ENCODE data around the gene KATNB1.
"Not testable (repeated sequence)": the region's sequence is repeated elsewhere in the genome, so short reads cannot be mapped to it uniquely, and the experiment has no call there.

KATNB1 gene

DNA sequence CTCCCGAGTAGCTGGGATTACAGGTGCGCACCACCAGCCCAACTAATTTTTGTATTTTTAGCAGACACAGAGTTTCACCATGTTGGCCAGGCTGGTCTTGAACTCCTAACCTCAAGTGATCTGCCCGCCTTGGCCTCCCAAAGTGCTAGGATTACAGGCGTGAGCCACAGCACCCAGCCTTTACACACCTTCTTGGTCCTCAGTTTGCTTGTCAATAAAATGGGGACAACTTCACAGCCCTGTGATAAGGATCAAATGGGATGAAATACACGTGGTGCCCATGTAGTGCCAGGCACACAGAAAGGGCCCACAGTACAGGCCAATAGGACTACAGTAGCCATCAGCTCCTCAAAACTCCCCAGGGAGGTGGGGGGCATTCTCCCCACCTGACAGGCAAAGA, 60.4 kb downstream of the KATNB1 start:
- not testable (repeated sequence) for DNase-seq (ENCODE audit: low spot score)

DNA sequence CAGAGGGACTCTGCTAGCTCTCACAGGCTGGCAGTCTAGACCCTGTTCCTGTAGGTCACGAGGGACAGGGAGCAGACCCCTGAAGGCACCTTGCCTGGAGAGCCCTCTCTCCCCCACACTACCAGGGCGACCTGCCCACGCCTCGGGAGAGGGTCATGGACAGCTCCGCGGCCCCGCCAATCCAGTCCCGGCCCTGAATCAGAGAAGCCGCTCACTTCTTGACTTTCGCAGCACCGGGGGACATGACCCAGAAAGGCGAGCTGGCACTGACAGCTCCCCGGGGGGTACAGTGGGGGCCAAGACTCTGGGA, 61.6 kb downstream of the KATNB1 start:
- no peak for DNase-seq (ENCODE audit: low spot score)

GRCh38 chr16:57797526-57798266, 62.1 kb downstream of the KATNB1 start:
- peak; percentile 81 for DNase-seq (ENCODE audit: low spot score)

DNA sequence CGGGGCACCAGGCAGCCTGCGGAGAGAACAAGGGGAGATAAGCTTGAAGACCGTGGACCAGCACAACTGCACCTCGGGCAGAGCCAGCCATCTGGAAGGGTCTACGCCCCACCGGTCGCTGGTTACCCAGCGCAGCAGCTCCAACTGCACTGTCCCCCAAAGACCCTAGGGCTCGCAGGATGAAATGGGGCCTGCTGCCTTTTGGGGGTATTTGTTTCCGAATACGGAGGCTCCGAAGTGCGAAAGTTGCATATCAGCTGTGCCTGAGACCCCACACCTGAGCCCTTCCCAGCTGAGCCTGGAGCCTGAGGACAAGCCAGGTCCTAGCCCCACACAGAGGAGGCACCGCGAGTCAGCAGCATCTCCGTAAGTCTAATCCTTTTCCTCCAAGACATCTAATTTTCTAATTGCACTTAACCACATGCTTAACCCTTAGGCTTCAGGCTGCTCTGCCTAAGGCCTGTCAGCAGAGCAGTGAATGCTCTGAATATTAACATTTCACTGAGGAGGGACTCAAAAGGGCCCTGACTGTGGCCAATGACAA, 62.8 kb downstream of the KATNB1 start:
- no peak for DNase-seq (ENCODE audit: low spot score)

GRCh38 chr16:57798953-57799599, 63.5 kb downstream of the KATNB1 start:
- DNase-seq (ENCODE audit: low spot score): no peak

DNA sequence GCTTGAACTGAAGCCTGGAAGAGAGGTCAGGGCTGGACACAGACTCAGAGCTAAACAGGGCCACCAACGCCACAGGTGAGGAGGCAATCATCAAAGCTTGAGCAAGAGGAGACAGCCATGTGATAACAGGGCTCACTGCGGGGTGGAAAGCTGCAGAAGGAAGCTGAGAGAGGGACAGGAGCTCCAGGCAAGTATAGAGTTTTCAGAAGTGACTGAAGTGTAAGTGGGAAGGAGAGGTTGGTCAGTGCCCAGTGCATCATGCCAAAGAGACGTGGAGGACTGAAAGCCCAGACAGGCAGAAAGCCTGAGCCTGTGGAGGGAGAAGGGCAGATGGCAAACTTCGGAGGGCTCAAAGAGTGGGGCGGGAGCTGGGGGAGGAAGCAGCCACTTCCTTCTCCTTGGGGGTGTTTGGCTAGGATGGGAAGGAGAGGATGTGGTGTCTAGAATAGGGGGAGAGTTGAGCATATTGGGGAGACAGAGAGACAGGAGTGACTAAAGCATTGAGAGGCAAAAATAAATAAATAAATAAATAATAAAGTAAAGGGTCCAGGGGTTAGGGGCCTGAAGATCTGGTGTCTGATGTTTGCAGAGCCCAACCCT, 64.1 kb downstream of the KATNB1 start:
- DNase-seq (ENCODE audit: low spot score): no peak

DNA sequence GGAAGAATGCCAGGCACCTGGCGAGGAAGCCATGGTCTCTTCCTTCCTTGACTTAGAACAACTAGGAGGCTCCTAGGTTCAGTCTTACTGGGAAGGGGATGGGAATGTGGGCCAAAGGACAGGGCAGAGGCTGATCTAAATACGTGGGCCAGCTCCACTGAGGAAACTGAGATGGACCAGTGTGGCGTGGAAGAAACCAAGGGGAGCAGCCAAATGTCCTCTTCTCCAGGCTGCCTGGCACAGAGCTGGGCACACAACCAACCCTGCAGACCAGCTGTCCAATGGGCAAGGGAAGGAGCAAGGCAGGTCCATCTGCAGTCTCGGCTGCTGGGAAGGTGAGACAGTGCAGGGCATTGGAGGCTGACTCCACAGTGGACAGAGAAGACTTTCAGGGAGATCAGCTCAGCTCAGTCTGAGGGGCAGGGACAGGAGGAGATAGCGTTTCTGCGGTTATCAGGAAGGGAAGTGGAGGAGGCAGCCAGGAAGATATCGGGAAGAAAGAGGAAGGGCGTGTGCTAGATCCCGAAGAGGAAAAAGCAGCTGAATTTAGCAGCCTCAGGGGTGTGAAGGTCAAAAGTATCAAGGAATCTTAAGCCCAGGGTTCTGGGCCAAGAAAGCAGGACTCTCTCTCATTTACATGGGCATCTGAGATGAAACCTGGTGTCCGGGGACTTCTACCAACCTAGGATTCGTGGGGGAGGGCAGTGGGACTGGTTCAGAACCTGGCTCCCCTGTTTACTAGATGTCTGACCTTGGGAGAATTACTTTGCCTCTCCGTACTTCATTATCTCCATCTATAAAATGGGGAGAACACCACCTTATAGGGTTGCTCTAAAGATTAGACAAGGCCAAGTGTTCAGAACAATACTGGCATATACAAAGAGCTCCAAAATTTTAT, 64.9 kb downstream of the KATNB1 start:
- no peak for DNase-seq (ENCODE audit: low spot score)

DNA sequence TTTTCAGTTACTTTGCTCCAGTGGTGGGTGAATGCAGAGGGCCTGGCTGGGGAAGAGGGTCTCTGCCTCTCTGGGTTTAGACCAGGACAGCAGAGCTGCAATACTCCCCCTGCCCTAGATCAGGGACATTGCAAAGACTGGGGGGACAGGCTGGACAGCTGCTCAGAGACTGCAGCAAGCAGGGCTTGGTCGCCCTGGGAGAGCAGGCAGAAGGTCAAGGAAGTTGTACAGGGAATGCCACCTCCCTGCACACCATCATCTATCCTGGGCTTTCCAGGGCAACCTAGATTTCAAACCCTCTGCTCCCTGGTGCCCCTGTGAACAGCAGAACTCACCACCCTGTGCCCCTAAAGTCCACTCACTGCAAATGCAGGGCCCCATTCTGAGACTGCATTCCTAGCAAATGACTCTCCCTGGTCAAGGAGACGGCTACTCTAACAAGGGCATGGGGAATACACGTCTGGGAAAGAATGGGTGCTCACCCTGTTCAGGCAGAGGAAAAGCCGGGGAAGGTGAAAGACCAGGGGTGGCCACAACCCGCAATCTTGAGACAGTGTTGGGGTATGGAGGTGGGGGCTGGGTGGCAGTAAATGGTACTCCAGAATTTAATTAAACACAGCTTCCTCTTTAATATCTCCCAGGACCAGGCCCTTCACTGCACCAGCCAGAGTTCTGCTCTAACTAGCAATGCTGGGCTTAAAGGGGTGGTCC, 65.7 kb downstream of the KATNB1 start:
- no peak for DNase-seq (ENCODE audit: low spot score)

GRCh38 chr16:57801809-57802340, 66.3 kb downstream of the KATNB1 start:
- DNase-seq (ENCODE audit: low spot score): no peak

DNA sequence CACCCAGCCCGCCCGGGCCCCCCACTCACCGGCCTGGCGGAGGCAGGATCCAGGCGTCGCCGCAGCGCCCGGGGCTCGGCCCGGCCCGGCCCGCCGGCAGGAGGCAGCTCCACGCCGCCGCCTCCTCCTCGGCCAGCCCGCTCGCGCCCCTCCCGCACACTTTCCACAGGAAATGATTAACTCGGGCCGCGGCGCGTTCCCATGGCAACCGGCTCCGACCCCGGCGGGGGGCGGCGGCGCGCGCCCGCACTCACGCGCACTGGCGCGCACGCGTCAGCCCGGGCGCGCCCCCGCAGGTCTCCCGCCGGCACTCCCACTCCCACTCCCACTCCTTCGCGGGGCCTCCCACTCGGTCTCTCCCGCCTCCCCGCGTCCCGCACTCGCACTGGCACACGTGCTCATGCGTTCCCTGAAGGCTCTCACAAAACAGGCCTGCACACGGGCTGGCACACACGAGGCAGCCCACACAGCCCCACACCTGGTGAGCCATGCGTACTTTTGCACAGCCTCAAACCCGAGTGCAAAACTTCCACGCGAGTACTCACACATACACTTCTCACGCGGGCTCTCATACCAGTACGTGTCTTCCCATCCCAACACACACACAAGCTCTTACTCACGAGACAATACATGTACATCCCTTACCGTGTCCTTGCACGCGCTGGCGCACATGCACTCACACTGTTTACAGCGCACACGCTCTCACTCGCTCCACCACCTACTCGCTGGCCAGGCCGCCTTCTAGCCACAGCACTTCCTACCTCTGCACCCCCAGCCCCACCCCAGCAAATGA, 67.0 kb downstream of the KATNB1 start, which contains the start of gene KIFC3:
Gene KIFC3 (minus strand): TSS at position 151 of the 793 bp plus-strand sequence. CDS start 4,248 bp downstream, outside the sequence.
- peak; percentile 65 for DNase-seq (ENCODE audit: low spot score)

DNA sequence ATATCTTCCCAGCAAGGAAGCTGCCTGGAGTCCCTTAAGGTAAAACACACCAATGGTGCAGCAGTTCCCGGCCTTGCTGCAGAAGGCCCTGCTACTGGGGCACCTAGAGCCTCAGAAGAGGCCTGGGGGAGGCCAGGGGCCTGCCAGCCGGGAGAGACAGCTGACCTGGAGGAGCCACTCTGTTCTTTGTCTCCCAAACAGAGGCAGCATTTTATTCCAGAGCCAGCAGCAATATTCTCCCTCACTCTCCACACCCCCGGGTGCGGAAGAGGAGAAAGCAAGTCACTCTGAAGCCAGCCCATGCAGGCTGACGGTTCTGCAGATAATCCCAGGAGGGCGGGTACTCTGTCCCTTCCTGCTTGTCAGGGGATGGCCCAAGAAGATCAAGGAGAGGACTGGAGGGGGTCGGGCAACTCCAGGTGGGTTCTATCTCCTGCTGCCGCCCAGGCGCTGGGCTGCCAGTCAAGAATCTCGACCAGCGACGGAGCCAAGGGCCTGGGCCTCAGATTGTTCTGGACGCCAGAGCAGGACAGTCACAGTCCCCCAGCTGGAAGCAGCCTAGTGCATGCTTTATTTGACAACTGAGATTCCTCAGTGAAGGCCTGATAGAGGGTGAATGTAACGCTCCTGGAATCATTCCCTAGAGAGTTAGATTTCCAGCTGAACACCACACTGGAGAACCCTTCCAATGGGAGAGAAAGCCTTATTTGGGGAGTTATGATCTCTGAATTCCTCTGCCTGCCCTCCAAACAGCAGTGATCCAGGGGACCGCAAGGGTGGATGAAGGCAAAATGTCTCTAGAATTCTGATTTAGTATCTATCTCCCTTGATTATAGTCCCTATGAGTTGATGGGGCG, 67.8 kb downstream of the KATNB1 start:
- no peak for DNase-seq (ENCODE audit: low spot score)

DNA sequence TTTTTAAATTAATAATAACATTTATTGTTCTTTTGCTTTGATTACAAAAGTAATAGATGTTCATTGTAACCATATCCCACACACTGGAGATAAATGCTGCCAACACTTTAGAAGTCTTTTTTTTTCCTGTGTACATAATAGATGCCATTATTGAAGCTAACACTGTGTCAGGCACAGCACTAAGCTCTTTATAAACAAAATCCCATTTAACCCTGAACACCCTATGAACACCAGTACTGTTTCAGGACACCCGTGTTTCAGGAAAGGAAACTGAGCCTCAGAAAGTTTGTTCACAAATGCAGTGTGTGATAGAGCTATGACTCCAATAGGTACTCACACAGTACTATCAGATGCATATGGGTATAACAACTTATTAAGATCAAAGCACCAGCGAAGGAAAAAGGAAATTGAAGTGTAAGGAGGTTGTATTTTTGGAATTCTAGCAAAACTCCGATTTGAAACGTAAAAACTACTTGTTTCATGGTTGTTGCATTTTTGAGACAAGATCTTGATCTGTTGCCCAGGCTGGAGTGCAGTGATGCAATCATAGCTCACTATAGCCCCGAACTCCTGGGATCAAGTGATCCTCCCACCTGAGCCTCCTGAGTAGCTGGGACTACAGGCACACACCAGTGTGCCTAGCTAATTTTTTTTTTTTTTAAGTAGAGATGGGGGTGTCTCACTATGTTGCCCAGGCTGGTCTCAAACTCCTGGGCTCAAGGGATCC, 68.7 kb downstream of the KATNB1 start:
- DNase-seq (ENCODE audit: low spot score): no peak

DNA sequence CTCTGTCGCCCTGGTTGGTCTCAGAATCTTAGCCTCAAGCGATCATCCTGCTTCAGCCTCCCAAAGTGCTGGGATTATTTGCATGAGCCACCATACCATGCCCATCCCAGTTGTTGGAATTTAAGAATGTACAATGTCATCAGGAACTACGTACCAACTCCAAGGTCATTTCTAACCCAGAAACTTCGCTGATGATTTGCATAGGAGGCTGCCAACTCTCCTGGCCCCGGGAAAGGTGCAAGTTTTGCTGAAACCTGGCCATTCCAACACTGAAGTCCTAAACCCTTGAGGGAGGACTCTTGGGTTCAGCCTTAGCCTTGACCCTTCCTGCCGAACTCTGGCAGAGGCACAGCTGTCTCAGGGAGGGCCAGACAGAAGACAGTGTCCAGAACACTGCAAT, 69.6 kb downstream of the KATNB1 start:
- no peak for DNase-seq (ENCODE audit: low spot score)

Data from HuH-7 (cell line).